Measurements from ENCODE around the gene BASP1.

BASP1 gene

DNA sequence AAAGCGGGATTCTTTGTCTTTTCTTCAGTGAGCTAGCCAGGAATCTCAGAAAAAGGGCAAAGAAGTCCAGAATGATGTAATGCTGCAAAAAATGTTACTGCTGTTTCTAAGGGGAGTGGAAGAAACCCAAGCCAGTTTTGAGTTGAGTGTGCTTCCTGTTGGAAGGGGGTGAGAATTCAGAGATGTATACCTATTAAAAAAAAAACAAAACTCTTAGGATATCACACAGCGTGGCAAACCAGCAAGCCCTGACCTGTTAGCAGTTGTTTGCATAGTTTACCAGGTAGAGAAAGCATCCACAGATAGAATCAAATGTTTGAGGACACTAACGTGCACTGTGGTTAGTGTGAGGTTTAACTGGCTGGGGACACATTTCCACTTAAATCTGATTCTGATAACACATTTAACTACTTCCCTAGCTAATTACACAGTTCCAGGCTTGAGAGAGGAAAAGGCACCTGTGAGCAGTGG lies 11.4 kb downstream of the BASP1 start:
- CTCF ChIA-PET, result interaction anchor here (0.6 to 1.3 kb wide), 2 partner anchors 12 to 13 kb away, joined by 3 read pairs; no protein-coding TSS in a partner anchor
- H3K4me1 ChIP-seq (ENCODE audit: control insufficient read depth, insufficient read depth, low read length), result peaks cover 27% of the 10 kb centered on the region
- no peak overlapping the region for H3K4me3 ChIP-seq (ENCODE audit: low read depth, low read length)
- POLR2A ChIA-PET, result interaction anchor here (1.3 kb wide), 1 partner anchor 151 kb away, joined by 5 read pairs; no protein-coding TSS in a partner anchor
- peaks cover 16 to 17% of the 10 kb centered on the region in 2 experiments for H3K36me3 ChIP-seq (ENCODE audit: control insufficient read depth in 2 of 2, insufficient read depth in 1 of 2, low read length in 2 of 2)
- H3K9me3 ChIP-seq (ENCODE audit: control insufficient read depth, insufficient read depth, low read depth, low read length), result no peaks in the 10 kb centered on the region
- no peak overlapping the region; the same call in 1 of the 2 replicates for H3K27ac ChIP-seq (ENCODE audit: extremely low read depth, low read depth, low read length)
- no peak for TF ChIP-seq ZNF140 (tag by site-specific recombination; IDR thresholded peaks at IDR 0.05)
- 0 out of 2 replicates have a peak, but pooled peaks have one; percentile 19 for TF ChIP-seq GFI1B (tag by site-specific recombination; IDR thresholded peaks at IDR 0.05)
- TF ChIP-seq MYNN (tag by site-specific recombination; IDR thresholded peaks at IDR 0.05; ENCODE audit: borderline replicate concordance), result no peak
- TF ChIP-seq, protein P1, sequence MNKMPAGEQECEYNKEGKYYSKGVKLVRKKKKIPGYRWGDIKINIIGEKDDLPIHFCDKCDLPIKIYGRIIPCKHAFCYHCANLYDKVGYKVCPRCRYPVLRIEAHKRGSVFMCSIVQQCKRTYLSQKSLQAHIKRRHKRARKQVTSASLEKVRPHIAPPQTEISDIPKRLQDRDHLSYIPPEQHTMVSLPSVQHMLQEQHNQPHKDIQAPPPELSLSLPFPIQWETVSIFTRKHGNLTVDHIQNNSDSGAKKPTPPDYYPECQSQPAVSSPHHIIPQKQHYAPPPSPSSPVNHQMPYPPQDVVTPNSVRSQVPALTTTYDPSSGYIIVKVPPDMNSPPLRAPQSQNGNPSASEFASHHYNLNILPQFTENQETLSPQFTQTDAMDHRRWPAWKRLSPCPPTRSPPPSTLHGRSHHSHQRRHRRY (tag by site-specific recombination; IDR thresholded peaks at IDR 0.05), result no peak
- TF ChIP-seq IKZF3 (tag by site-specific recombination; IDR thresholded peaks at IDR 0.05), result no peak
- TF ChIP-seq, protein P2, sequence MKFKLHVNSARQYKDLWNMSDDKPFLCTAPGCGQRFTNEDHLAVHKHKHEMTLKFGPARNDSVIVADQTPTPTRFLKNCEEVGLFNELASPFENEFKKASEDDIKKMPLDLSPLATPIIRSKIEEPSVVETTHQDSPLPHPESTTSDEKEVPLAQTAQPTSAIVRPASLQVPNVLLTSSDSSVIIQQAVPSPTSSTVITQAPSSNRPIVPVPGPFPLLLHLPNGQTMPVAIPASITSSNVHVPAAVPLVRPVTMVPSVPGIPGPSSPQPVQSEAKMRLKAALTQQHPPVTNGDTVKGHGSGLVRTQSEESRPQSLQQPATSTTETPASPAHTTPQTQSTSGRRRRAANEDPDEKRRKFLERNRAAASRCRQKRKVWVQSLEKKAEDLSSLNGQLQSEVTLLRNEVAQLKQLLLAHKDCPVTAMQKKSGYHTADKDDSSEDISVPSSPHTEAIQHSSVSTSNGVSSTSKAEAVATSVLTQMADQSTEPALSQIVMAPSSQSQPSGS (tag by site-specific recombination; IDR thresholded peaks at IDR 0.05; ENCODE audit: low read depth), result peak; percentile 53; the same call in 1 of the 2 replicates
- TF ChIP-seq ZNF24 (tag by site-specific recombination; IDR thresholded peaks at IDR 0.05), result no peak
- no peak for TF ChIP-seq BCL11A (tag by site-specific recombination; IDR thresholded peaks at IDR 0.05; ENCODE audit: low read depth)
- TF ChIP-seq ZNF311 (tag by site-specific recombination; IDR thresholded peaks at IDR 0.05; ENCODE audit: borderline replicate concordance), result no peak
- no peak for TF ChIP-seq ZNF37A (tag by site-specific recombination; IDR thresholded peaks at IDR 0.05)
- TF ChIP-seq ZNF701 (tag by site-specific recombination; IDR thresholded peaks at IDR 0.05), result no peak
- TF ChIP-seq ZNF2 (tag by site-specific recombination; IDR thresholded peaks at IDR 0.05), result 0 out of 2 replicates have a peak, but pooled peaks have one; percentile 23
- TF ChIP-seq ZNF658 (tag by site-specific recombination; IDR thresholded peaks at IDR 0.05), result no peak
- peak; percentile 72 for TF ChIP-seq OSR2 (tag by site-specific recombination; IDR thresholded peaks at IDR 0.05)
- TF ChIP-seq, protein P3, sequence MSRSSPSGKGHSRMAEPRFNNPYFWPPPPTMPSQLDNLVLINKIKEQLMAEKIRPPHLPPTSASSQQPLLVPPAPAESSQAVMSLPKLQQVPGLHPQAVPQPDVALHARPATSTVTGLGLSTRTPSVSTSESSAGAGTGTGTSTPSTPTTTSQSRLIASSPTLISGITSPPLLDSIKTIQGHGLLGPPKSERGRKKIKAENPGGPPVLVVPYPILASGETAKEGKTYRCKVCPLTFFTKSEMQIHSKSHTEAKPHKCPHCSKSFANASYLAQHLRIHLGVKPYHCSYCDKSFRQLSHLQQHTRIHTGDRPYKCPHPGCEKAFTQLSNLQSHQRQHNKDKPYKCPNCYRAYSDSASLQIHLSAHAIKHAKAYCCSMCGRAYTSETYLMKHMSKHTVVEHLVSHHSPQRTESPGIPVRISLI (tag by site-specific recombination; IDR thresholded peaks at IDR 0.05), result peak; percentile 71
- TF ChIP-seq ZNF23 (tag by site-specific recombination; IDR thresholded peaks at IDR 0.05; ENCODE audit: borderline replicate concordance), result no peak
- TF ChIP-seq, protein P4, sequence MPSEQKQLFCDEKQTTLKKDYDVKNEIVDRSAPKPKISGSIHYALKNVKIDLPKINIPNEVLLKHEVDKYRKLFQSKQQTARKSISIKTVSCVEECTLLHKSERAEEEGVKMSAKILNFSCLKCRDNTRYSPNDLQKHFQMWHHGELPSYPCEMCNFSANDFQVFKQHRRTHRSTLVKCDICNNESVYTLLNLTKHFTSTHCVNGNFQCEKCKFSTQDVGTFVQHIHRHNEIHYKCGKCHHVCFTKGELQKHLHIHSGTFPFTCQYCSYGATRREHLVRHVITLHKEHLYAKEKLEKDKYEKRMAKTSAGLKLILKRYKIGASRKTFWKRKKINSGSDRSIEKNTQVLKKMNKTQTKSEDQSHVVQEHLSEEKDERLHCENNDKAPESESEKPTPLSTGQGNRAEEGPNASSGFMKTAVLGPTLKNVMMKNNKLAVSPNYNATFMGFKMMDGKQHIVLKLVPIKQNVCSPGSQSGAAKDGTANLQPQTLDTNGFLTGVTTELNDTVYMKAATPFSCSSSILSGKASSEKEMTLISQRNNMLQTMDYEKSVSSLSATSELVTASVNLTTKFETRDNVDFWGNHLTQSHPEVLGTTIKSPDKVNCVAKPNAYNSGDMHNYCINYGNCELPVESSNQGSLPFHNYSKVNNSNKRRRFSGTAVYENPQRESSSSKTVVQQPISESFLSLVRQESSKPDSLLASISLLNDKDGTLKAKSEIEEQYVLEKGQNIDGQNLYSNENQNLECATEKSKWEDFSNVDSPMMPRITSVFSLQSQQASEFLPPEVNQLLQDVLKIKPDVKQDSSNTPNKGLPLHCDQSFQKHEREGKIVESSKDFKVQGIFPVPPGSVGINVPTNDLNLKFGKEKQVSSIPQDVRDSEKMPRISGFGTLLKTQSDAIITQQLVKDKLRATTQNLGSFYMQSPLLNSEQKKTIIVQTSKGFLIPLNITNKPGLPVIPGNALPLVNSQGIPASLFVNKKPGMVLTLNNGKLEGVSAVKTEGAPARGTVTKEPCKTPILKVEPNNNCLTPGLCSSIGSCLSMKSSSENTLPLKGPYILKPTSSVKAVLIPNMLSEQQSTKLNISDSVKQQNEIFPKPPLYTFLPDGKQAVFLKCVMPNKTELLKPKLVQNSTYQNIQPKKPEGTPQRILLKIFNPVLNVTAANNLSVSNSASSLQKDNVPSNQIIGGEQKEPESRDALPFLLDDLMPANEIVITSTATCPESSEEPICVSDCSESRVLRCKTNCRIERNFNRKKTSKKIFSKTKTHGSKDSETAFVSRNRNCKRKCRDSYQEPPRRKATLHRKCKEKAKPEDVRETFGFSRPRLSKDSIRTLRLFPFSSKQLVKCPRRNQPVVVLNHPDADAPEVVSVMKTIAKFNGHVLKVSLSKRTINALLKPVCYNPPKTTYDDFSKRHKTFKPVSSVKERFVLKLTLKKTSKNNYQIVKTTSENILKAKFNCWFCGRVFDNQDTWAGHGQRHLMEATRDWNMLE (tag by site-specific recombination; conservative IDR thresholded peaks at IDR 0.05; ENCODE audit: low read depth), result 0 out of 2 replicates have a peak, but pooled peaks have one; percentile 16
- no peak for TF ChIP-seq ZSCAN30 (tag by site-specific recombination; IDR thresholded peaks at IDR 0.05)
- TF ChIP-seq ZNF629 (tag by site-specific recombination; IDR thresholded peaks at IDR 0.05), result 0 out of 2 replicates have a peak, but pooled peaks have one; percentile 26
- no peak for TF ChIP-seq SALL2 (tag by site-specific recombination; IDR thresholded peaks at IDR 0.05; ENCODE audit: borderline replicate concordance)
- no peak for TF ChIP-seq ZNF404 (tag by site-specific recombination; IDR thresholded peaks at IDR 0.05)
- no peak for TF ChIP-seq ZFP41 (tag by site-specific recombination; IDR thresholded peaks at IDR 0.05; ENCODE audit: borderline replicate concordance)
- TF ChIP-seq, protein P5, sequence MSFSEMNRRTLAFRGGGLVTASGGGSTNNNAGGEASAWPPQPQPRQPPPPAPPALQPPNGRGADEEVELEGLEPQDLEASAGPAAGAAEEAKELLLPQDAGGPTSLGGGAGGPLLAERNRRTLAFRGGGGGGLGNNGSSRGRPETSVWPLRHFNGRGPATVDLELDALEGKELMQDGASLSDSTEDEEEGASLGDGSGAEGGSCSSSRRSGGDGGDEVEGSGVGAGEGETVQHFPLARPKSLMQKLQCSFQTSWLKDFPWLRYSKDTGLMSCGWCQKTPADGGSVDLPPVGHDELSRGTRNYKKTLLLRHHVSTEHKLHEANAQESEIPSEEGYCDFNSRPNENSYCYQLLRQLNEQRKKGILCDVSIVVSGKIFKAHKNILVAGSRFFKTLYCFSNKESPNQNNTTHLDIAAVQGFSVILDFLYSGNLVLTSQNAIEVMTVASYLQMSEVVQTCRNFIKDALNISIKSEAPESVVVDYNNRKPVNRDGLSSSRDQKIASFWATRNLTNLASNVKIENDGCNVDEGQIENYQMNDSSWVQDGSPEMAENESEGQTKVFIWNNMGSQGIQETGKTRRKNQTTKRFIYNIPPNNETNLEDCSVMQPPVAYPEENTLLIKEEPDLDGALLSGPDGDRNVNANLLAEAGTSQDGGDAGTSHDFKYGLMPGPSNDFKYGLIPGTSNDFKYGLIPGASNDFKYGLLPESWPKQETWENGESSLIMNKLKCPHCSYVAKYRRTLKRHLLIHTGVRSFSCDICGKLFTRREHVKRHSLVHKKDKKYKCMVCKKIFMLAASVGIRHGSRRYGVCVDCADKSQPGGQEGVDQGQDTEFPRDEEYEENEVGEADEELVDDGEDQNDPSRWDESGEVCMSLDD (tag by site-specific recombination; IDR thresholded peaks at IDR 0.05), result no peak
- no peak for TF ChIP-seq GLI2 (tag by site-specific recombination; IDR thresholded peaks at IDR 0.05; ENCODE audit: borderline replicate concordance, low read depth)
- no peak for TF ChIP-seq ZNF792 (tag by site-specific recombination; IDR thresholded peaks at IDR 0.05)

Measured in HEK293 (cell line).